Measurements from ENCODE around the gene EFEMP1. TPM values are rescaled to one million over a fixed set of nuclear protein-coding genes. Genes with fewer than 3 reads are reported as not detected.

EFEMP1 gene
- total RNA-seq, 1 experiment from 2014 or later, result not detected

- intact Hi-C loops (cut with micrococcal nuclease; ENCODE audit: unreplicated experiment), result no loop called here
- no peak for DNase-seq
- H3K36me3 Mint-ChIP-seq (ENCODE audit: insufficient read depth, unreplicated experiment), result no peaks in the 10 kb centered on the region
- H3K9me3 Mint-ChIP-seq (ENCODE audit: unreplicated experiment), result peaks cover 8% of the 10 kb centered on the region
- Histone ChIP-seq H3K27me3 (replicated peaks; ENCODE audit: control insufficient read depth, insufficient read depth, low read length) (no peaks in the 10 kb centered on the region), H3K4me3 (ENCODE audit: low read depth, low read length) (no peak overlapping the region), H3K36me3 (ENCODE audit: control insufficient read depth, insufficient read depth, low read length) (no peaks in the 10 kb centered on the region), H3K4me1 (no peaks in the 10 kb centered on the region), H3K9me3 (no peaks in the 10 kb centered on the region)
- H3K4me1 Mint-ChIP-seq (ENCODE audit: low read depth, unreplicated experiment), result no peaks in the 10 kb centered on the region
- H3K4me3 Mint-ChIP-seq (ENCODE audit: unreplicated experiment), result no peak overlapping the region
- ChIA-PET CTCF (no interaction called here), POLR2A (no interaction called here)
- H3K27ac Mint-ChIP-seq (ENCODE audit: unreplicated experiment), result no peak overlapping the region
- no peak for TF ChIP-seq CTCF (IDR thresholded peaks at IDR 0.05; ENCODE audit: insufficient read depth in 1 of 2, low read depth in 1 of 2, low read length in 1 of 2, severe bottlenecking in 1 of 2, unreplicated experiment in 1 of 2)
- peaks cover 2% of the 10 kb centered on the region for H3K27me3 Mint-ChIP-seq (ENCODE audit: insufficient read depth, unreplicated experiment)
- no TSS peak for BruUV-seq (replicated peaks)
These were observed 15.9 kb downstream of the EFEMP1 start for GRCh38 chr2:55907686-55908085.

GRCh38 chr2:55906993-55907392 lies 16.6 kb downstream of the EFEMP1 start:
- intact Hi-C loops (cut with micrococcal nuclease; ENCODE audit: unreplicated experiment), result no loop called here
- H3K4me3 Mint-ChIP-seq (ENCODE audit: unreplicated experiment), result no peak overlapping the region
- peaks cover 2% of the 10 kb centered on the region for H3K4me1 Mint-ChIP-seq (ENCODE audit: low read depth, unreplicated experiment)
- no peaks in the 10 kb centered on the region for H3K36me3 ChIP-seq (ENCODE audit: control insufficient read depth, insufficient read depth, low read length)
- BruUV-seq (replicated peaks), result no TSS peak
- no peaks in the 10 kb centered on the region for H3K27me3 ChIP-seq (replicated peaks; ENCODE audit: control insufficient read depth, insufficient read depth, low read length)
- H3K36me3 Mint-ChIP-seq (ENCODE audit: insufficient read depth, unreplicated experiment), result no peaks in the 10 kb centered on the region
- no peak overlapping the region for H3K27ac Mint-ChIP-seq (ENCODE audit: unreplicated experiment)
- no peaks in the 10 kb centered on the region for H3K9me3 ChIP-seq
- POLR2A ChIA-PET, result no interaction called here
- CTCF ChIA-PET, result no interaction called here
- DNase-seq, result no peak
- H3K27me3 Mint-ChIP-seq (ENCODE audit: insufficient read depth, unreplicated experiment), result peaks cover 2% of the 10 kb centered on the region
- H3K9me3 Mint-ChIP-seq (ENCODE audit: unreplicated experiment), result peaks cover 8% of the 10 kb centered on the region
- peaks cover under 1% of the 10 kb centered on the region; the same call in 1 of the 2 replicates for H3K4me1 ChIP-seq
- no peak overlapping the region for H3K4me3 ChIP-seq (ENCODE audit: low read depth, low read length)
- no peak for TF ChIP-seq CTCF (IDR thresholded peaks at IDR 0.05; ENCODE audit: insufficient read depth in 1 of 2, low read depth in 1 of 2, low read length in 1 of 2, severe bottlenecking in 1 of 2, unreplicated experiment in 1 of 2)

- Mint-ChIP-seq H3K27me3 (ENCODE audit: insufficient read depth, unreplicated experiment) (peaks cover 2% of the 10 kb centered on the region), H3K9me3 (ENCODE audit: unreplicated experiment) (peaks cover 8% of the 10 kb centered on the region), H3K27ac (ENCODE audit: unreplicated experiment) (no peak overlapping the region), H3K4me3 (ENCODE audit: unreplicated experiment) (no peak overlapping the region), H3K36me3 (ENCODE audit: insufficient read depth, unreplicated experiment) (no peaks in the 10 kb centered on the region), H3K4me1 (ENCODE audit: low read depth, unreplicated experiment) (peaks cover 17% of the 10 kb centered on the region)
- POLR2A ChIA-PET, result no interaction called here
- H3K9me3 ChIP-seq, result no peaks in the 10 kb centered on the region
- intact Hi-C loops (cut with micrococcal nuclease; ENCODE audit: unreplicated experiment), result no loop called here
- TF ChIP-seq CTCF (IDR thresholded peaks at IDR 0.05; ENCODE audit: insufficient read depth in 1 of 2, low read depth in 1 of 2, low read length in 1 of 2, severe bottlenecking in 1 of 2, unreplicated experiment in 1 of 2), result no peak
- H3K4me3 ChIP-seq (ENCODE audit: low read depth, low read length), result no peak overlapping the region
- peaks cover 14% of the 10 kb centered on the region for H3K4me1 ChIP-seq
- no TSS peak for BruUV-seq (replicated peaks)
- no peaks in the 10 kb centered on the region for H3K36me3 ChIP-seq (ENCODE audit: control insufficient read depth, insufficient read depth, low read length)
- no peak for DNase-seq
- no peaks in the 10 kb centered on the region for H3K27me3 ChIP-seq (replicated peaks; ENCODE audit: control insufficient read depth, insufficient read depth, low read length)
- CTCF ChIA-PET, result no interaction called here
These were observed 19.9 kb downstream of the EFEMP1 start for GRCh38 chr2:55903727-55904126.
